Lower leg skin (tissue), 3 donors: Measurements from ENCODE around the gene ZNF213.

ENCODE experiments used
- CTCF ChIP-seq, 3 donors: fragments of 450-650 bp; IDR thresholded peaks; one replicate each; pipeline ENCODE4 v1.5.1; 2016; ENCODE audit warnings: antibody characterized with exemption in 3 of 3, mild to moderate bottlenecking in 3 of 3, moderate library complexity in 2 of 3
- POLR2A ChIP-seq, 2 donors: fragments of 450-650 bp; IDR thresholded peaks; one replicate each; pipeline ENCODE4 v1.6.1; 2016 to 2017; ENCODE audit warnings: antibody characterized with exemption in 2 of 2, mild to moderate bottlenecking in 1 of 2, moderate library complexity in 1 of 2

GRCh38 chr16:3150346-3151218 is 15.8 kb downstream of the ZNF213 start:
- TF ChIP-seq POLR2A (IDR thresholded peaks at IDR 0.05) (no peak), CTCF (IDR thresholded peaks at IDR 0.05) (no peak)
